Articular chondrocyte of knee joint (primary cell): ENCODE measurements around the gene GSTM4. TPM values are rescaled to one million over a fixed set of nuclear protein-coding genes. Genes with fewer than 3 reads are reported as not detected.

Source experiments
- total RNA-seq: library from RNA; depleted of rRNA; stranded (reverse); fragments of >200 nt; gene quantifications from 2 replicates; pipeline ENCODE4 v1.2.3, GENCODE V29; 2012

Gene GSTM4
- total RNA-seq: 12.3 and 13.9 TPM in 2 replicates

DNA sequence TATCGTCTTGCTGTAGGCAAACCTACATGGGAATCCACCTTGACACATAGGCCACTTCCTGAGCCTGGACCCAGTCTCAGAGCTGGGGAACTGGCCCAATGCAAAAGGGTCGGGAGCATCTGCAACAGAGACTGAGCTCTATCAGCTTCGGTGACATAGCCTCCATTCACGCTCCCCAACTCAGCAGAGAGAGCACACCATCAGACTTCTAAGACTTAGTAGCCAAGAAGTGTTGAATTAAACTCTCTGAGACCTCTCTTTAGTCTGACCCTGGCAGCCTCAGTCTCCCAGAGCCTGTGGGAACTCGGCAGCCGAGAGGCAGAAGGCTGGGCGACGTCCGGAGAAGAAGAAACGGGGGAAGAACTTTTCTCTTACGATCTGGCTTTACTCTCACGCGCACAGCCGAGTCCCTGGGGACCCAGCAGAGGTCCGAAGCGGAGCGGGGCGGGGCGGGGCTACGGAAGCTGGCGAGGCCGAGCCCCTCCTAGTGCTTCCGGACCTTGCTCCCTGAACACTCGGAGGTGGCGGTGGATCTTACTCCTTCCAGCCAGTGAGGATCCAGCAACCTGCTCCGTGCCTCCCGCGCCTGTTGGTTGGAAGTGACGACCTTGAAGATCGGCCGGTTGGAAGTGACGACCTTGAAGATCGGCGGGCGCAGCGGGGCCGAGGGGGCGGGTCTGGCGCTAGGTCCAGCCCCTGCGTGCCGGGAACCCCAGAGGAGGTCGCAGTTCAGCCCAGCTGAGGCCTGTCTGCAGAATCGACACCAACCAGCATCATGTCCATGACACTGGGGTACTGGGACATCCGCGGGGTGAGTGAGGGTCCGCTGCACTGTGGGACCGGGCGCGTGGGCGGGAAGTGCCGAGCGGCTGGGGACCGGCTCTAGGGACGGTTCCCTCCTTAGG lies at the start of gene GSTM4:
Gene GSTM4, plus strand, starts transcription at position 485 of the 905 bp plus-strand sequence. Its CDS starts 291 bp downstream, at position 776.

DNA sequence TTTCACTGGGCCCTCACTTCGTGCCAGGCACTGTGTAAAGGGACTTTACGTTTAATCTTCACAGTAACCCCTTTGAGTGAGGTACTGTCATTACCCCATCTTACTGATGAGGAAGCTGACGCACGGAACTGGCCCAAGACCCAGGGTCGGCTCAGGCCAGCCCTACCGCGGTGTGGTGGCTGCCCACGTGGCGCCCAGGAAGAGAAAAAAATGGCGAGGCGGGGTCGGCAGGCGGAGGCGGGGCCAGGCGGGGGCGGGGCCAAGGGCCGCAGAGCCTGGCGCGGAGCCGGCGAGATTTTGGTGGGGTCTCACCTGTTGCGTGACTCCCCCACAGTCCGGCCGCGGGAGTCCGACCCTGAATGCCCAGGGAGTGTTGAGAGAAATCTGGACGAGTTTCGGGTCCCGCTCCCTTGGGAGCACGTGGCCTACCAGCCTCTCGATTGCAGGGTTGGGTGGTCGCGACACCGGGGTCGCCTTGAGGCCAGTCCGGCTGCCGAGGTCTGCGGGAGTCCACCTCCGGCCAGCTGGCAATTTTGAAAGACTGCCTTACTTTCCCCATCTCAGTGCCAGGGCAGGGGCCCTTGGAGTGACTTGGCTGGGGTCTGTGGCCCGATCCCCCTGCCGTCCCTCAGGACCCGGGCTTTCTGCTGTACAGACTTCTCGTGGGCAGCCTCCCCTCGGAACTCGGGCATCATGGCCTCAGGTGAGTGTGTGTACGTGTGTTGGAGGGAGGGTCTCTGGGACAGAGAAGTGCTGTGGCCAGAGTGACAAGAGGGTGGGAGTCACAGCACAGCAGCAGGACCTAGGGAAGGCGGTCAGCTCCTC lies 36.1 kb upstream of the GSTM4 start, which contains the start of the genes AMPD2 and GNAT2:
Gene AMPD2, plus strand, starts transcription at position 262 of the 825 bp plus-strand sequence. CDS start 1,339 bp downstream, outside the sequence.
Gene GNAT2, minus strand, starts transcription at position 41 of the 825 bp plus-strand sequence. CDS start 6,746 bp downstream, outside the sequence.

DNA sequence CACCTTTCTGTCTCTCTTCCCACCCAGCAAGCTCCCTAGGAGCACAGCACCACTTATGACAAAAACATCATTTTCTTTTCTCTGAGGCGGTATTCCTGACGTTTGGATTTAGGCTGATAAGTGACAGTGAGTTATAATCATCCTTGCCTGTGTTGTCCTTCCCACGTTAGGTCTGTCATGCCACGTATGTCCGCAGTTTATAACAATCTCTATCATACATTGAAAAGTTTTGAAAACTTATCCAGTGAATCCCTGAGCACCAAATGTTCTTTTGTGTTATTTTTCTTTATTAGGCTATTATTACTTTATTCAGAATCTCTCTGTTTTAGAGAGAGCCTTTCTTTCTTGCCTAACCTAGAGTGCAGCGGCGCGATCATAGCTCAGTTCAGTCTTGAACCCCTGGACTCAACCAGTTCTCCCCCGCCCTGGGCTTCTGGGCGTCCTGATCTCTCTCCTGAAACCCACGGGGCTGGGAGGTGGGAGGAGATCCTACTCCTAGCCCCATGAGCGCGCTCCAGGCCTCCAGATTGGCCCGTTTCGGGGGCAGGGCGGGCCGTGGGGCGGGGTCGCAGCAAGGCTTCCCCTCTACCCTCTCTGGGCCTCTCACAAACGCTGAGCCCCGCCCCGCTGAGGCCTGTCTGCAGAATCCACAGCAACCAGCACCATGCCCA lies 11.7 kb downstream of the GSTM4 start, which contains the start of gene GSTM2:
Gene GSTM2, plus strand, starts transcription at position 606 of the 671 bp plus-strand sequence. Its CDS starts 59 bp downstream, at position 665.

DNA sequence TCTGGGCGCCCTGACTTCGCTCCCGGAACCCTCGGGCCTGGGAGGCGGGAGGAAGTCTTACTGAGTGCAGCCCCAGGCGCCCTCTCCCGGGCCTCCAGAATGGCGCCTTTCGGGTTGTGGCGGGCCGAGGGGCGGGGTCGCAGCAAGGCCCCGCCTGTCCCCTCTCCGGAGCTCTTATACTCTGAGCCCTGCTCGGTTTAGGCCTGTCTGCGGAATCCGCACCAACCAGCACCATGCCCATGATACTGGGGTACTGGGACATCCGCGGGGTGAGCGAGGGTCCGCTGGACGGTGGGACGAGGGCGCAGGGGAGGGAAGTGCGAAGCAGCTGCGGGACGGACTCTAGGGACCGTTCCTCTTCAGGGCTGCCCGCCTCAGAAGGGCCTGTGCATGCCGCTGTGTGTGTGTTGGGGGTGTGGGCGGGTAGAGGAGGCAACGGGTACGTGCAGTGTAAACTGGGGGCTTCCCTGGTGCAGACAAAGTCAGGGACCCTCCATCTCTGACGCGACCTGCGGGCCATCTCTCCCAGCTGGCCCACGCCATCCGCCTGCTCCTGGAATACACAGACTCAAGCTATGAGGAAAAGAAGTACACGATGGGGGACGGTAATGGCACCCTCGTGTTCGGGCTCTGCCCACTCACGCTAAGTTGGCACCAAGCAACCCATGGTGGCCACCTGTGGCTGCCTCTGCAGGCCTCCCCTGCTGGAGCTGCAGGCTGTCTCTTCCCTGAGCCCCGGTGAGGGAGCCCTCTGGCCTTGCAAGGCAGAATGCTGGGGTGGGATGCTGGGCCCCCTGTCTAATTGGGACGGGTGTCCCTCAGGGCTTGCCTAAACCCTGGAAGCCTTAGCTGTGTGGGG lies 32.0 kb downstream of the GSTM4 start, which contains the start of gene GSTM1:
Gene GSTM1, plus strand, starts transcription at position 177 of the 859 bp plus-strand sequence. Its CDS starts 57 bp downstream, at position 234.

Other genes starting within 250 kb of the GSTM4 start
- 53.7 and 75.5 TPM in 2 replicates for gene PSMA5, start 229.7 kb upstream of the GSTM4 start, total RNA-seq
- gene SYPL2, start 189.6 kb upstream of the GSTM4 start, total RNA-seq: 0.13 and 0.22 TPM in 2 replicates
- gene ATXN7L2, start 172.2 kb upstream of the GSTM4 start, total RNA-seq: 1.6 and 2.4 TPM in 2 replicates
- gene CYB561D1, start 162.0 kb upstream of the GSTM4 start, total RNA-seq: 8.0 and 9.5 TPM in 2 replicates
- gene AMIGO1, start 146.4 kb upstream of the GSTM4 start, total RNA-seq: 2.1 and 2.5 TPM in 2 replicates
- gene GPR61, start 116.2 kb upstream of the GSTM4 start, total RNA-seq: under 0.01 TPM in 1 of 2 replicates, not detected in the other
- gene GNAI3, start 107.5 kb upstream of the GSTM4 start, total RNA-seq: 18.2 and 19.5 TPM in 2 replicates
- 0.13 and 0.22 TPM in 2 replicates for gene GNAT2, start 36.5 kb upstream of the GSTM4 start, total RNA-seq
- gene AMPD2, start 36.3 kb upstream of the GSTM4 start, total RNA-seq: 40.6 and 42.7 TPM in 2 replicates
- gene GSTM2, start 12.0 kb downstream of the GSTM4 start, total RNA-seq: 16.2 and 16.9 TPM in 2 replicates
- 19.2 TPM in 1 of 2 replicates, not detected in the other for gene GSTM1, start 31.7 kb downstream of the GSTM4 start, total RNA-seq
- 7.8 and 9.1 TPM in 2 replicates for gene GSTM5, start 56.2 kb downstream of the GSTM4 start, total RNA-seq
- 106 and 111 TPM in 2 replicates for gene GSTM3, start 84.9 kb downstream of the GSTM4 start, total RNA-seq
- not detected in 2 replicates for gene EPS8L3, start 107.8 kb downstream of the GSTM4 start, total RNA-seq